IMR-90 (cell line): ENCODE data around the gene PET100. TPM values are rescaled to one million over a fixed set of nuclear protein-coding genes. Genes with fewer than 3 reads are reported as not detected.
A peak's percentile ranks its signal among the peaks of the same experiment; 100 is the strongest.

ENCODE experiments used
- ATAC-seq: fragments of 200-7000 bp; cut with Tn5 transposase; 2 replicates; pipeline ENCODE4 v1.9.1; 2020; ENCODE audit warnings: low read depth, mild to moderate bottlenecking, moderate library complexity
- BruUV-seq: library from RNA; stranded (reverse); fragments of 400-500 nt; replicated peaks from 2 replicates; lab custom pipeline; 2021; lab: Mats Ljungman, UMichigan
- CTCF ChIA-PET: fragments of 300-600 bp; formaldehyde crosslinking; extraction: SDS; loops from one replicate; lab custom pipeline; 2021; ENCODE audit warnings: antibody characterized with exemption; lab: Yijun Ruan, JAX
- POLR2A ChIA-PET: fragments of 300-600 bp; sonication (Branson Sonifier 250); formaldehyde crosslinking; loops from one replicate; lab custom pipeline; 2022; ENCODE audit warnings: antibody characterized with exemption; ENCODE audit not compliant: unreplicated experiment; lab: Charles Lee
- DNase-seq: peaks from one replicate; pipeline ENCODE4 v3.0.0; 2013
- H2AFZ ChIP-seq: replicated peaks from 2 replicates; pipeline ENCODE3; 2013; ENCODE audit warnings: low read length, mild to moderate bottlenecking; ENCODE audit not compliant: poor library complexity
- H2AK5ac ChIP-seq: 2 replicates; pipeline ENCODE4 v1.6.1; 2013; ENCODE audit warnings: low read depth, low read length, inconsistent platforms
- H2AK9ac ChIP-seq: replicated peaks from 2 replicates; pipeline ENCODE3; 2013; ENCODE audit warnings: mild to moderate bottlenecking, low read depth, low read length, moderate library complexity; ENCODE audit not compliant: poor library complexity
- H2BK120ac ChIP-seq: 2 replicates; pipeline ENCODE4 v1.6.1; 2013; ENCODE audit warnings: low read depth, low read length, inconsistent platforms
- H2BK15ac ChIP-seq: 3 replicates; pipeline ENCODE4 v1.6.1; 2013; ENCODE audit warnings: low read depth, low read length, inconsistent platforms
- H2BK20ac ChIP-seq: 2 replicates; pipeline ENCODE4 v1.6.1; 2013; ENCODE audit warnings: low read depth, mild to moderate bottlenecking, inconsistent platforms, low read length, moderate library complexity
- H2BK5ac ChIP-seq: 2 replicates; pipeline ENCODE4 v1.6.1; 2013; ENCODE audit warnings: mild to moderate bottlenecking, low read depth, low read length, inconsistent platforms; ENCODE audit not compliant: poor library complexity, severe bottlenecking
- H3K14ac ChIP-seq: replicated peaks from 2 replicates; pipeline ENCODE4 v1.6.1; 2013; ENCODE audit warnings: low read depth, low read length, inconsistent platforms
- H3K18ac ChIP-seq: 2 replicates; pipeline ENCODE4 v1.6.1; 2013; ENCODE audit warnings: low read depth, low read length, control low read depth
- H3K23ac ChIP-seq: 2 replicates; pipeline ENCODE4 v1.6.1; 2013; ENCODE audit warnings: low read depth, low read length, inconsistent platforms
- H3K27ac ChIP-seq: 2 replicates; pipeline ENCODE4 v1.5.1; 2013; ENCODE audit warnings: mild to moderate bottlenecking, control low read depth, low read length; ENCODE audit not compliant: insufficient read depth
- H3K27me3 ChIP-seq: 2 replicates; pipeline ENCODE4 v1.6.1; 2013; ENCODE audit warnings: low read length; ENCODE audit not compliant: control insufficient read depth, insufficient read depth
- H3K36me3 ChIP-seq: 2 replicates; pipeline ENCODE4 v1.6.1; 2013; ENCODE audit warnings: low read length, mixed read lengths; ENCODE audit not compliant: control insufficient read depth, insufficient read depth
- H3K4ac ChIP-seq: 2 replicates; pipeline ENCODE4 v1.6.1; 2013; ENCODE audit warnings: low read depth, low read length, inconsistent platforms
- H3K4me1 ChIP-seq: 2 replicates; pipeline ENCODE4 v1.6.1; 2013; ENCODE audit warnings: low read length, mixed read lengths; ENCODE audit not compliant: control insufficient read depth, insufficient read depth
- H3K4me2 ChIP-seq: 2 replicates; pipeline ENCODE4 v1.6.1; 2013; ENCODE audit warnings: low read depth, mild to moderate bottlenecking, control low read depth, low read length, moderate library complexity
- H3K4me3 ChIP-seq: 2 replicates; pipeline ENCODE4 v1.5.1; 2013; ENCODE audit warnings: low read depth, mild to moderate bottlenecking, control low read depth, low read length, moderate library complexity; ENCODE audit not compliant: insufficient read depth
- H3K56ac ChIP-seq: 2 replicates; pipeline ENCODE4 v1.6.1; 2013; ENCODE audit warnings: low read length, inconsistent platforms; ENCODE audit not compliant: insufficient read depth; ENCODE audit errors: extremely low read depth
- H3K79me1 ChIP-seq, 2 experiments: 2 replicates each; pipeline ENCODE4 v1.6.1; 2013; ENCODE audit warnings: low read length in 2 of 2, inconsistent platforms in 1 of 2, low read depth in 1 of 2
- H3K9ac ChIP-seq: 2 replicates; pipeline ENCODE4 v1.6.1; 2013; ENCODE audit warnings: low read depth, low read length, control low read depth
- H3K9me1 ChIP-seq: 2 replicates; pipeline ENCODE4 v1.6.1; 2013; ENCODE audit warnings: low read length, inconsistent platforms; ENCODE audit not compliant: insufficient read depth
- H3K9me3 ChIP-seq: 2 replicates; pipeline ENCODE4 v1.6.1; 2013; ENCODE audit warnings: low read length; ENCODE audit not compliant: control insufficient read depth, insufficient read depth
- H4K20me1 ChIP-seq: 2 replicates; pipeline ENCODE4 v1.6.1; 2013; ENCODE audit warnings: low read length, inconsistent platforms; ENCODE audit not compliant: insufficient read depth
- H4K5ac ChIP-seq: 2 replicates; pipeline ENCODE4 v1.6.1; 2013; ENCODE audit warnings: mild to moderate bottlenecking, low read depth, low read length, control low read depth
- H4K8ac ChIP-seq, 2 experiments: 2 replicates each; pipeline ENCODE4 v1.6.1; 2013; ENCODE audit warnings: low read depth in 2 of 2, low read length in 2 of 2, control low read depth in 1 of 2, inconsistent platforms in 1 of 2
- H4K91ac ChIP-seq: 2 replicates; pipeline ENCODE4 v1.6.1; 2013; ENCODE audit warnings: low read depth, low read length, inconsistent platforms; ENCODE audit not compliant: insufficient read depth
- CEBPB ChIP-seq: IDR thresholded peaks from 2 replicates; pipeline ENCODE4 v1.6.1; 2012; ENCODE audit warnings: low read depth, low read length, improper control_type of control experiment
- CHD1 ChIP-seq: IDR thresholded peaks from 2 replicates; pipeline ENCODE4 v1.6.1; 2012; ENCODE audit warnings: low read depth, low read length, improper control_type of control experiment
- MXI1 ChIP-seq: IDR thresholded peaks from 2 replicates; pipeline ENCODE4 v1.6.1; 2012; ENCODE audit warnings: low read depth, mild to moderate bottlenecking, low read length, moderate library complexity, borderline replicate concordance
- NFE2L2 ChIP-seq: fragments of 150-350 bp; IDR thresholded peaks from 2 replicates; pipeline ENCODE4 v1.6.1; 2016; ENCODE audit warnings: low read depth, mild to moderate bottlenecking, low read length
- RAD21 ChIP-seq: IDR thresholded peaks from 2 replicates; pipeline ENCODE4 v1.6.1; 2012; ENCODE audit warnings: low read length, improper control_type of control experiment
- RFX5 ChIP-seq: IDR thresholded peaks from 2 replicates; pipeline ENCODE4 v1.8.0; 2012; ENCODE audit warnings: low read depth, mild to moderate bottlenecking, low read length, moderate library complexity
- SMC3 ChIP-seq: fragments of 150-350 bp; IDR thresholded peaks from 2 replicates; pipeline ENCODE4 v1.6.1; 2016; ENCODE audit warnings: low read depth, mild to moderate bottlenecking, antibody characterized with exemption, low read length, moderate library complexity
- WGBS, 2 experiments: methylation state at CpG; one replicate each; pipeline versions ENCODE4 v1.1.5 to v1.1.7; 2013; ENCODE audit warnings: missing lambda C conversion rate in 2 of 2; ENCODE audit not compliant: insufficient read length in 1 of 2; ENCODE audit errors: extremely low coverage in 2 of 2; 5-methylcytosine and 5-hydroxymethylcytosine counted together
- dilution Hi-C: fragments of 300-500 bp; cut with HindIII; formaldehyde crosslinking; loops from one replicate; pipeline ENCODE4 v1.14.3; 2018; ENCODE audit warnings: low sequenced_read_pairs; ENCODE audit not compliant: unreplicated experiment
- in situ Hi-C: fragments of 300-500 bp; cut with MboI; formaldehyde crosslinking; loops from 3 replicates; pipeline ENCODE4 v1.14.3; 2019; ENCODE audit warnings: low sequenced_read_pairs, inconsistent platforms, mixed read lengths
- intact Hi-C: fragments of 100-400 bp; cut with micrococcal nuclease; formaldehyde crosslinking; loops from 2 replicates; pipeline ENCODE4 v1.10.0; 2022
- polyA plus RNA-seq, 3 experiments: library from polyadenylated mRNA; depleted of rRNA; stranded (reverse); fragments of >200 nt; gene quantifications; 2 replicates each; pipeline ENCODE4 v1.2.3, GENCODE V29; 2012; ENCODE audit warnings: low replicate concordance in 1 of 3
- total RNA-seq: library from RNA; depleted of rRNA; stranded (reverse); fragments of >200 nt; gene quantifications from 2 replicates; pipeline ENCODE4 v1.2.3, GENCODE V29; 2012
- TF ChIP-seq, protein P1 (sequence below): conservative IDR thresholded peaks from 2 replicates; pipeline ENCODE4 v1.5.1; 2012; ENCODE audit warnings: mild to moderate bottlenecking, low read depth, low read length, improper control_type of control experiment
- TF ChIP-seq, protein P2 (sequence below): fragments of 150-350 bp; IDR thresholded peaks from 2 replicates; pipeline ENCODE4 v1.6.1; 2016; ENCODE audit warnings: low read depth, mild to moderate bottlenecking, low read length, moderate library complexity, borderline replicate concordance

The PET100 gene
- total and polyA plus RNA-seq, 2 of the 4 experiments (the other 2 are of a cell fraction), result 1.4 to 31.4 TPM

DNA sequence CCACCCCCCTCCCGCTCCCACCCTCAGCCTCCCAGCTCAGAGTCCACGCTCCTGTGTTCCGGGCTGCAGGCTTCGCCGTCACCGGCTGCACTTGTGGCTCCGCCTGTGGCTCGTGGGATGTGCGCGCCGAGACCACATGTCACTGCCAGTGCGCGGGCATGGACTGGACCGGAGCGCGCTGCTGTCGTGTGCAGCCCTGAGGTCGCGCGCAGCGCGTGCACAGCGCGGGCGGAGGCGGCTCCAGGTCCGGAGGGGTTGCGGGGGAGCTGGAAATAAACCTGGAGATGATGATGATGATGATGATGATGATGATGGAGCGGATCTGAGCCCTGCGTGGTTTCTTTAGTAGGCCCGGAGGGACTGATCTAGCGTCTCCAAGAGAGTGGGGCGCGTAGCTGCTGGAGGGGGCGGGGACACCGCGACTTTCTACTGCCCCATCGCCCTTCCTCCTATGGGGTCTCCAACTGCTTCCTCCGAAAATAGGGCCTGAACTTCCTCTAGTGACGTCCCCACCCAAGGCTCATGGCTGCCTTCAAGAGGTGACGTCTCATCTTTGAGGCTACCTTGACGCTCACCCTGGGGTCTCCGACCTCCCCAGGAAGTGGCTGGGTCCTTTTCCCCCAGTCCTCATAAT, 40.7 kb downstream of the PET100 start:
- Histone ChIP-seq H2AFZ (peak overlapping the region; percentile 80), H3K9me1 (no peaks in the 10 kb centered on the region), H3K27me3 (peaks cover 29% of the 10 kb centered on the region), H3K4me2 (peak overlapping the region; percentile 65; the same call in 1 of the 2 replicates), H2BK5ac (no peak overlapping the region), H4K91ac (no peak overlapping the region), H3K4me1 (no peaks in the 10 kb centered on the region), H2AK5ac (no peak overlapping the region), H3K9ac (no peak overlapping the region), H4K5ac (no peak overlapping the region), H3K27ac (no peak overlapping the region), H3K23ac (no peak overlapping the region), H3K36me3 (no peaks in the 10 kb centered on the region), H2BK20ac (no peak overlapping the region), H3K18ac (no peak overlapping the region), H3K9me3 (peaks cover 4% of the 10 kb centered on the region; the same call in 1 of the 2 replicates), H3K79me1 (no peaks in the 10 kb centered on the region), H3K56ac (no peak overlapping the region), H2AK9ac (no peak overlapping the region), H4K8ac (no peak overlapping the region), H3K4ac (no peak overlapping the region), H2BK15ac (no peak overlapping the region), H3K4me3 (peak overlapping the region; percentile 13; the same call in 1 of the 2 replicates), H3K14ac (no peak overlapping the region), H4K20me1 (no peaks in the 10 kb centered on the region), H2BK120ac (no peak overlapping the region)
- CTCF ChIA-PET, result interaction anchor here (1.9 kb wide), 1 partner anchor 11 kb away, joined by 6 read pairs; the partner anchor contains the start of gene TRAPPC5
- intact Hi-C loops (no loop called here), in situ Hi-C loops (no loop called here), dilution Hi-C loops (no loop called here)
- 2% methylated on average over 10 of the region's 43 CpGs; no CpG with 5 or more reads in 1 of the 2 experiments for WGBS, 2 experiments
- BruUV-seq, result no TSS peak
- DNase-seq (no peak), ATAC-seq (no peak)
- POLR2A ChIA-PET, result no interaction called here
- no peak for TF ChIP-seq CHD1
- TF ChIP-seq, protein P1, sequence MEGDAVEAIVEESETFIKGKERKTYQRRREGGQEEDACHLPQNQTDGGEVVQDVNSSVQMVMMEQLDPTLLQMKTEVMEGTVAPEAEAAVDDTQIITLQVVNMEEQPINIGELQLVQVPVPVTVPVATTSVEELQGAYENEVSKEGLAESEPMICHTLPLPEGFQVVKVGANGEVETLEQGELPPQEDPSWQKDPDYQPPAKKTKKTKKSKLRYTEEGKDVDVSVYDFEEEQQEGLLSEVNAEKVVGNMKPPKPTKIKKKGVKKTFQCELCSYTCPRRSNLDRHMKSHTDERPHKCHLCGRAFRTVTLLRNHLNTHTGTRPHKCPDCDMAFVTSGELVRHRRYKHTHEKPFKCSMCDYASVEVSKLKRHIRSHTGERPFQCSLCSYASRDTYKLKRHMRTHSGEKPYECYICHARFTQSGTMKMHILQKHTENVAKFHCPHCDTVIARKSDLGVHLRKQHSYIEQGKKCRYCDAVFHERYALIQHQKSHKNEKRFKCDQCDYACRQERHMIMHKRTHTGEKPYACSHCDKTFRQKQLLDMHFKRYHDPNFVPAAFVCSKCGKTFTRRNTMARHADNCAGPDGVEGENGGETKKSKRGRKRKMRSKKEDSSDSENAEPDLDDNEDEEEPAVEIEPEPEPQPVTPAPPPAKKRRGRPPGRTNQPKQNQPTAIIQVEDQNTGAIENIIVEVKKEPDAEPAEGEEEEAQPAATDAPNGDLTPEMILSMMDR, result no peak
- no peak for TF ChIP-seq CEBPB
- TF ChIP-seq MXI1, result no peak
- TF ChIP-seq RAD21, result no peak
- no peak for TF ChIP-seq RFX5
- TF ChIP-seq, protein P2, sequence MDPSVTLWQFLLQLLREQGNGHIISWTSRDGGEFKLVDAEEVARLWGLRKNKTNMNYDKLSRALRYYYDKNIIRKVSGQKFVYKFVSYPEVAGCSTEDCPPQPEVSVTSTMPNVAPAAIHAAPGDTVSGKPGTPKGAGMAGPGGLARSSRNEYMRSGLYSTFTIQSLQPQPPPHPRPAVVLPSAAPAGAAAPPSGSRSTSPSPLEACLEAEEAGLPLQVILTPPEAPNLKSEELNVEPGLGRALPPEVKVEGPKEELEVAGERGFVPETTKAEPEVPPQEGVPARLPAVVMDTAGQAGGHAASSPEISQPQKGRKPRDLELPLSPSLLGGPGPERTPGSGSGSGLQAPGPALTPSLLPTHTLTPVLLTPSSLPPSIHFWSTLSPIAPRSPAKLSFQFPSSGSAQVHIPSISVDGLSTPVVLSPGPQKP, result no peak
- no peak for TF ChIP-seq NFE2L2
- no peak for TF ChIP-seq SMC3
